SK-N-MC (cell line): Measurements from ENCODE around the gene KDM4E.

Source experiments
- EZH2 ChIP-seq: fragments of 200-600 bp; sonication (generic); IDR thresholded peaks from one replicate; pipeline ENCODE4 v1.6.1; 2017; ENCODE audit warnings: antibody characterized with exemption
- POLR2AphosphoS5 ChIP-seq: IDR thresholded peaks from 2 replicates; pipeline ENCODE4 v1.6.1; 2012; ENCODE audit warnings: mild to moderate bottlenecking, low read depth, low read length, borderline replicate concordance

DNA sequence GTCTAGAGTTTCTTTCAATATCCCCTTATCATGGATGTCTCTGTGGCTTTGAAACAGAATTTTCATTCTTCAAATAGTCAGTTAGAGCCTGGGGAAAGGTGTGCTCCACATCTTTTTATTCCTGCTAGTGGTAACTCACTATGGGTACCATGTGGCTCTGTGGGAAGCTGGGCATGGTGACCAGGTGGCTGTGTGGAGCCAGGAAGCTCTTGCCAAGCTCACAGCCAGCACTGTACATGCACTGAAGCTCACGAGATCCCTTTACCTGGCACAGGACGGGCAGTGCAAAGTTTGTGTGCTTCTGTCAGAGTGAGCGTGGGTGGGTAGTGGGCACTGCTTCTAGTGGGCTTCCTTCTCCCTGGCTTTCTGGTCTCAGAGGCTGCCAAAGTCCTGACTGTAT, 17.8 kb downstream of the KDM4E start:
- no peak for TF ChIP-seq POLR2AphosphoS5
- no peak for TF ChIP-seq EZH2
